GM19468 (cell line): ENCODE data around the gene ABCC12.

Experiments
- ATAC-seq: cut with Tn5 transposase; IDR thresholded peaks from one replicate; pipeline ENCODE4 v1.9.1; 2021; ENCODE audit warnings: mild to moderate bottlenecking, moderate library complexity, moderate number of reproducible peaks; ENCODE audit not compliant: unreplicated experiment; ENCODE audit errors: extremely low read depth

The ABCC12 gene

DNA sequence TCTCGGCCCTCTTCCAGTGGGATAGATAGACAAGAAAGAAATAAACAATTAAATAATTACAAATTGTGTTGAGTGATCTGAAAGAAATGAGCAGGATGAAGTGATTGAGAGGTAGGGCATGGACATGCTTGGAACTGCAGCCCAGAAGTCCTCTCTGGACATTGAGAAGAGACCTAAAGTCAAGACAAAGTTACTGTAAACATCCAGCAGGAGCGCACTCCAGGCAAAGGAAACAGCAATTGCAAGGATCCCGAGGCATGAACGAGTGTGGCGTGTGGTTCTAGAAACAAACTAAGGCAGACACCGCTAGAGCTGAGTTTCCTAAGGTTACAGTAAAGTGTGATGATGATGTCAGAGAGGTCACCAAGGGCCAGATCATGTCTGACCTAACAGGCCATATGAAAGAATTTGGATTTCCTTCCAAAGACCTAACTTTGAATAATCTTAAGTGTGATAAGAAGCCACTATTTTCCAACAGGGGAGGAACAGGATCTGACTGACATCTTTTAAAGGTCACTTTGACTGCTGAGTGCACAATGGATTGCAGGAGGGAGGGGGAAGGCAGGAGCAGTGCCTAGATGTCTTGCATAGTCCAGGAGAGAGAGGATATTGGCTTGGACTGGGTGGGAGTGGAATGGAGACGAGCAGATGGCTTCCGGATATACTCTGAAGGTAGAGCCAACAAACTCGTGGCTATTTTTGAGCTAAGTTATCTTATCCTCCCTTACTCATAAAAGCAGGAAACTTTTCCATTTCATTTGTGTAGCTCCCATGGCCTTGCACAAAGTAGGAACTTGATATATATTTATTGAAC lies 19.0 kb downstream of the ABCC12 start:
- no peak for ATAC-seq

DNA sequence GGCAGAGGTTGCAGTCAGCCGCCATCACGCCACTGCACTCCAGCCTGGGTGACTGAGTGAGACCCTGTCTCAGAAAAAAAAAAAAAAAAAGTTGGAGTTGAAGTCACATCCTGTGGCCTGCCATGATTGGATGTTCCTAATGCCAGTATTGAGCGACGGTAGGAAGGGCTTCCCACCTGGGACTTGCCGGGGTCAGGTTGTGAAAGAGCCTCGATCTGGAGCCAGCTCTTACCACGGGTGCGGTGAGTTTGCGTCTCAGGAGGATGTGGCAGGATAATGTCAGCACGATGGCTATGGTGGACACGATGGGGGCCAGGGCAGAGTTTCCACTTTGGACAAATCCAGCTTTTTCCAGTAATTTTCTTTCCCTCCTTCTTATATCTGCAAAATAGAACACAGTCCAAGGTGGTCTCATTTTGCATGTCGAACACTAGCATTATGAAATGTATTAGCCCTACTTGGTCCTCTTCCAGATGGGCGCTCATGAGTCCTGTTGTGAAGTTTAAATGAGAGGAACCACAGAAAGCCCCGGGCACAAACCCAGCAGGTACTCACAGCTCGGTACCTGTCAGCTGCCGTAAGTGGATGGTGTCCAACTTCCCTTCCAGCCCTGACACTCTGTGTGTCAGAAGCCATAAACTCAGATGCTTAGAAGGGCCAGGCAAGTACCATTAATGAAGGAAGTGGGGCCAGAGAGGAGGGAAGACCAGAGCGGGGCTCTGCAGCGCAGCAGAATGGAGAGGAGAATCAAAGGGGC lies 22.2 kb downstream of the ABCC12 start:
- no peak for ATAC-seq

DNA sequence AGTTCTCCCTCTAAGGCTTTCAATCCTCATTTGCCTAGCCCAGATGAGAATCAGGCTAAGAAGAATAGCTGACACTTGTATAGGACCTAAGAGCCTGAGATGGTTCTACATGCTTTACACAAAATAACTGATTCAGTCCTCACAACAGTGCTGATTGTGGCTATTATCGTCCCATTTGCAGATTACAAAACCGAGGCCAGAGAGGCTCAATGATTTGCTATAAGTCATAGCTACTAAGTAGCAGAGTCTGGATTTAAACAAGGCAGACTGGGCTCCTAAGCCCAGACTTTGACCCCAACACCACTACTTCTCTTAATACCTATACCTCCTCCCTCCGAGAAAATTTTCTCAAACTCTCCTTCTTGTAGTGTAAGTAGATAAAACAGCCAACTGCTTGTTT lies 23.1 kb downstream of the ABCC12 start:
- ATAC-seq, result no peak

DNA sequence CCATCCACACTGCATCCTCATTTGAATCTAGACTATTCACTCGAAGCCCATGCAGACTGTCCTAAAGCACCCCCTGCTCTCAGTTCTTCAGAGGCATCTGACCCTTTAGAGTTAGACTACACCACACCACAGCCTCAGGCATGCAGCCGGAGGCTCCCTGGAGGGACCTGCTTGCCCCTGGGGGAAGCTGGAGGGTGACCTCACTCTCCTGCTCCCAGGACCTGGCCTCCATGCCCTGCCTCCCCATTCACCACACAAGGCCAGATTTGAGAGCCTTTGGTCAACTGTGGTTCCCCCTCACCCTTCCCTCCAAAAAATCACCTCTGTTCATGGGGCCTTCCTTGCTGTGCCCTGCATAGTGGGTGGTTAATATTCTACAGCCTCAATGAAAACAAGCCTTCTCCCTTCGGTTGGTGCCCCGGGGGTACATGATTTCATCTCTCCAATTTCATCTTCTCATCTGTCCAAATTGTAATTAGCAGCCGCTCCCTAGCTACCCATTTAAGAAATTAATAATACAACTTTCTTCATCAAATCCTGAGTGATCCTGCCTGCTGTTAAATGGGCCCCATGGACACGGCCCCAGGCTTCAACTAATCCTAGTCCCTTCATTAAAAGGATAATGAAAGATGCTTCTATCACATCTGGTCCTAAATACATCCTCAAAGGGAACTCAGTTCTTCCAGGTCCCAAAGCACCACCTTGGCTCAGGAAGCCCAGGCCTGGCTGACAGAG lies 24.4 kb downstream of the ABCC12 start:
- no peak for ATAC-seq

DNA sequence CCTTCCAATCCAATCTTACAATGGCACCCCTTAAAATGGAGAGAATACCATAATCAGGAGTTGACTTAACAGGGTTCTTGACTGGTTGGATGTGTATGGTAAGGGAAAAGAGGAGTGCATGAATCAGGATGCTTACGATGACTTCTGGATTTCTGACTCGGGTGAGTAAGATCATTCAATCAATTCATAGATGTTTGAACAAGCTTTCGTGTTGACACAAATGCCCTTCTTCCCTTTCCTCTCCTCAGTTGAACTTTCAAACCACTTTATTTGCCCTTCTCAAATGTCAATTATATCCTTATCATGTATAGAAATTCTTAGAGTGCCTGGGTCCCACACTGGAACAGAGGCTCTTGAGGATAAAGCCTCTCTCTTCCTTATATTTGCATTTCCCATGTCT lies 25.9 kb downstream of the ABCC12 start:
- ATAC-seq, result no peak

DNA sequence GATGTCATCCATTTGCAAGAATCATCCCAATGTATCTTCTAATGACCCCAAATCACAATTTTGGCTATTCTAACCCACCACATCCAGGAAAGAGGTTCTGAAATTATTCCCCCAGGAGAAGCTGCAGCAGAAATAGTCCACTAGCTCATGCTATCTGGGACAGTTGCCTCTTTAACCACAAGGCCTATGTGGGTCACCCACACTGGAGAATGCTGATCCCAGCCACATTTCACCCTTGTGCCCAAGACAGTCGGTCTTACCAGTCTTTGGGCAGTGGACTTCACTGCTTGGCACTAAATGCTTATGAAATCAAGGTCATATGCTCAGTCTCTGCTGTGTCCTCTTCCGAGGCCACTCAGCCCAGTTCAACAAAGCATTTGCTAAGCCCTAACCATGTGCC lies 27.0 kb downstream of the ABCC12 start:
- no peak for ATAC-seq

DNA sequence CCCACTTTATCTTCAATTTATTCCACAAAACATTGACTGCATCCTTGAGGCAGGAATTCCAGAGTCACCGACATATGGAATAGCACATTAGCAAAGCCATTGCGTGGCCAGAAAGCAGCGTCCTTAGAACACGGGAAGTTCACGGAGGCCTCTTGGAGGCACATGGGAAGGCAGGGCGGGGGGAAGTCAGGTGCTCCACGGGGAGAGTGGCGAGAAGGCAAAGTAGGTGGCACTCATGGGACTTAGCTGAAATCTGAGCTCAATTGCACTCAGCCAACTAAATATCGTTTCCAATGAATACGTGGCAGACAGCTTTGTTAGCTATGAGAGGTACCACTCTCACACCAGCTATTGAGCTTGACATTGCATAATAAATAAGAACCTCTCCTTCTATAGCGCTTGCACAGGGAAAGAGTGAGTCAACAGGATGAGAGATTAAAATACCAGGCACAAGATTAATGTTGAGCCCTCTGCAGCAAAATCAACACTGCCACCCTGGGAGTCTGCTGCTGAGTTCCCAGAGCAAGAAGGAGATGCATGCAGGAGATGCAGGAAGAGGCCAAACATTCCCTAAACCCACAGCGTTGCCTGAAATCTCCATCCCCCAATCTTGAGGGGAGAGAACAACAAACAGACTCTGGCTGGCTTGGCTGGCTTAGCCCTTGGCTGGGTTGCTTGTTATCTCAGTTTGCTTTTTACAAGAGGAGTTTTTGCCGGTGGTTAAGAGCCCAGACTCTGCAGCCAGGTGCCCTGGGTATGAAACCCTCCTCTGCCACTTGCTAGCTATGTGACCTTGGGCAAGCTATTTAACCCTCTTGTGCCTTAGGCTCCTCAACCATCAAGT lies 28.8 kb downstream of the ABCC12 start:
- ATAC-seq, result no peak

DNA sequence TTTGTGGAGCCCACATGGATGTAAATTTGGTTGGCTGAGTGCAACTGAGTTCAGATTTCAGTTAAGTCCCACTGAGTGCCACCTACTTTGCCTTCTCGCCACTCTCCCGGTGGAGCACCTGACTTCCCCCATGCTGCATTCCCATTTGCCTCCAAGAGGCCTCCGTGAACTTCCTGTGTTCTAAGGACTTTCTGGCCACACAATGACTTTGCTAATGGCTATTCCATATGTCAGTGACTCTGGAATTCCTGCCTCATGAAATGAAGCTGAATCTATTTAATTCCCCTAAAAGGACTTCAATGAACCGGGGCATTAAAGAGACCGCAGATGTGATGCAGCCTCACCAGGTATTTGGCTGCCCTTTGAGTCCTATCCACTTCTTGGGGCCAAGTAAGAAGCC lies 29.9 kb downstream of the ABCC12 start:
- no peak for ATAC-seq

DNA sequence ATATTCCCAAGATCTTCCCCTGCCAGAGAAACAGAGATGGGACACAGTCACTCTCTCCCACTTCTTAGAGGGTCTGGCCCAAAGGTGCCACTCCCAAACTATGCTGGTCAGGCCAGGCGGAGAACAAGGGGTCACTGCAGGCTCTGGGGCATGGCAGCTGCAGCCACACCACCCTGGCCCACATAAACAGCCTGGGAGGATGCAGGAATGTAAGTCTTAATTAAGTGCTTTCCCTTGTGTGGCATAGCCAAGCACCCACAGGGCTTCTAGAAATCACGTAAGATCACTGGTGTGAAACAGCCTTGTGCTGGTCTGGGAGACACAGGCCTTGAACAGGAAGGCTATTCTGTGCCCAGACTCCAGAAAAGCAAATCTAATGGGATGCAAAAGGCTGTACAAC lies 31.5 kb downstream of the ABCC12 start:
- ATAC-seq, result no peak

DNA sequence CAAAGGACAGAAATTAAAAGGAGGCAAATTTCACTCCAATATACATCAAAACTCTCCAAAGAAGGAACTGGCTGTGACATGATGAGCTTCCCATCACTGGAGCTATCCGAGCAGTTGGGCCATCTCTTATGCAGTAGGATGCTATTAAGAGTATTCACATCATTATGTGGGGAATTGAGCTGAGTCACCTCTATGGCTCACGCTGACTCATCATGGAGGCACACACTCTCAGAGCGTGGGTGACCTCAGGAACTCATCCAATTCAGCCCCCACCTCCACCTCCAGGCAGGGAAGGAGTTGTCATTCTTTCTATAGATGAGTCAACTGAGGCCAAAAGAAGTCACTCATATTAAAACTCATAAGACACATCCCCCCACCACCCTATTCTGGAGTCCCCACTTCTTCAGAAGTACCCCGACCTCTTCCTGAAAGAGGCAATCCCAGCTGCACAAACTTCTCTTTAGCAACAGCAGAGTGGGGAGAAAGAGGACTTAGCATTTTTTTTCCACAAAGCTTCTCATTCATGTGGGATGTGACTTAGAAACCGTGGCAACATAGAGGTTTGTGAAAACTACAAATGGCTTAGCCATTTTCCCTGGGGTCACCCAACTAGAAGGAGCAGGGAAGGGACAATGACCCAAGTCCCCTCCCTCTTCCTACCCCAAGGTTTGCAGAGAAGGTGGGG lies 32.5 kb downstream of the ABCC12 start:
- ATAC-seq, result no peak

DNA sequence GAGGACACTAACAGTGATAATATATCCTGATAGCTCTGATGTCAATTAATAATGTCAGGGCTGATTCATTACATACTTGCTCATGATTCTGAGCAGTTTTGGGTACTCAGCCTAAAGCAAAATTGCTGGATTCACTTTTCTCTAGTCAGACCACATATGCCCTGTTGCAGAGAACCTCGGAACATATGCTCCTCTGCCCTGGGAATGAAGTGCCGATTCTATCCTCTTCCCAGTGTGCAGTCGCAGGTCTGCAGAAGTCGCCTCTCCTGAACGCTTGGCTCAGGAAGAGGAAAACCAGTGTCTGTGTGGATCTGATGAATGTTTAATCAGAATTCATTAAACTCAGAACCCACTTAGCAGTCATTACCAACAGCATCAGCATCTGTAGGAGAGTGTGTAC lies 34.5 kb downstream of the ABCC12 start:
- ATAC-seq, result no peak

DNA sequence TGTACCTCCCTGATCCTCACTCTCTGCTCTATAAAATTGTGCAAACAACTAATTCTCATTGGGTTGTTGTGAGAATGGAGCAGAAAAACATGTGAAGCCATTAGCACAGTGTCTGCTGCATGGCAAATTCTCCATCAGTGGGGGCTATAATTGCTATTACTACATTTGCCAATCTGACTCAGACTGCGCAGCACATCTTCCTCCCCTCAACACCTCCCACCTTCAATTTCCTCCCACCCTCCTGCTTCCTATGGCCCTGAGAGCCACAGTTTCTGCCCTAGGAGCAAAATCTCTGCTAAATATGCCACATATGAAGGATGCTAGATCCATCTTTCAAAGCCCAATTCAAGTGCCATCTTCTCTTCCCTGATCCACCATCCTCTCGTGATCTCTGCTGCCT lies 37.0 kb downstream of the ABCC12 start:
- no peak for ATAC-seq

DNA sequence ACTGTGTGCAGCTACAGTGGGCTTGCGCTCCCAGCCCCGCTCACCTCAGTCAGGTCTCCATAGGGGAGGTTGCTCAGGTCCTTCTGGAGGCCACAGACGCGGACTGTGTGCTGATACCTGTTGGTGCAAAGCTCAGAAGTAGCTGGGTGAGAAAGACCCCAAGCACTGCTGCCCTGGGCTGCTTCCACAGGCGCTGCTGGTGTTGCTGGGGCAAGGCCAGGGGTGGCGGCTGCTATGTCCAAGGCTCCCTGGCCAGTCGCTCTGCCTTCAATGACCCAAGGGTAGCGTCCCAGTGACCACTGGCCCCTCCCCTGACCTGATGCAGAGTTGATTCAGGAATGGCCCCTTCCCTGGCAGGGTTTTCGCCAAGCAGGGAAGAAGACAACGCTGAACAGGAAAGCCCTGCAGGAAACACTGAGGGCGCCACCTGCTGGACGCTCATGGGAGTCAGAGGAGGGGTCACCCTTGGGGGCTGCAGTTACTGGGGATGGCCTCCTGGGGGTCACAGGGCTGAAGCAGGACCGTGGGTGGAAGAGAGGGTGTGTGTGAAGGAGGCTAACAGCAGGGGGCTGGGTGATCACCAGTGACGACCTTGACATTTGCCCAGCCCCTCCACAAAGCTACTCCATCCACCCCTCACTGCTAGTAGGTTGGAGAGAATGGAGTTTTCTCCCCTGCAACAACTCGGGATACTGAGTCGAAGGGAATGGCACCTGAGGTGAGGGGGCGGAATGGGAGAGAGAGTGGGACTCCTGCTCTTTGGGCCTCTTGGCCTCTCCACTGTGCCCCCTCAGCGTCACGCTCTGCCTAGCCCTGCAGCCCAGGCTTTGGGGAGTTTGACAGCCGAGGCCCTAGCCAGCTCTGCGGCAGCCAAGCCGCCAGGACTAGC lies 38.3 kb downstream of the ABCC12 start:
- no peak for ATAC-seq

DNA sequence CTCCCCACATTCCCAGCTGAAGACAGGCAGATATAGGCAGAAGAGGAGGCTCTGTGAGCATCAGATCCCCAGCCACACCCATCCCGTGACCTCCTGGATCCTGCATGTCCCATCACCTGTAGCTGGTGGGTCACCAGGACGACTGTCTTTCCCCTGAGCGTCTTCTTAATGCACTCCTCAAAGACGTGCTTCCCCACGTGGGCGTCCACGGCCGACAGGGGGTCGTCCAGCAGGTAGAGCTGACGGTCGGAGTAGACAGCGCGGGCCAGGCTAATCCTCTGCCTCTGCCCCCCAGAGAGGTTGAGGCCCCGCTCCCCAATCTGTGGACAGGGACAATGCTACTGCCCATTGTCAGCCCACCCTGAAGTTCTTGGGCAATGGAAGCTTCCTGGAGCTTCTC lies 40.5 kb downstream of the ABCC12 start:
- ATAC-seq, result no peak

DNA sequence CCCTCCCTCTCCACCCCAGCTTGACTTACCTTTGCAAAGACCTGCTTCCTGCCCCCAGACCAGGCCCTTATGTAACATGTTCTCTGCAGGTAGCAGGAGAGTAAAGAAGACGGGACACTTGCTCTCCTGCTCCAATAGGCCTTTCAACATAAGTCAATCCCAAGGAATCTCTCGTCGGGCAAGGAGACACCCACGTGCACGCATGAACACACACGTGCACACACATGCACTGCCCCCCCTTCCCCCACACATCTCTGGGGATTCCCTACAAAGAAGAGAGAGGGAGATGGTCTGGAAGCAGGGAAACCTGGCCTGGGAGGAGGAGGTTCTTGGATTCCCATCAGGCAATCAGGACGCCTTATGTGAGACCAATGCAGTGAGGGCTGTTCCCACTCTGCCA lies 41.4 kb downstream of the ABCC12 start:
- no peak for ATAC-seq

DNA sequence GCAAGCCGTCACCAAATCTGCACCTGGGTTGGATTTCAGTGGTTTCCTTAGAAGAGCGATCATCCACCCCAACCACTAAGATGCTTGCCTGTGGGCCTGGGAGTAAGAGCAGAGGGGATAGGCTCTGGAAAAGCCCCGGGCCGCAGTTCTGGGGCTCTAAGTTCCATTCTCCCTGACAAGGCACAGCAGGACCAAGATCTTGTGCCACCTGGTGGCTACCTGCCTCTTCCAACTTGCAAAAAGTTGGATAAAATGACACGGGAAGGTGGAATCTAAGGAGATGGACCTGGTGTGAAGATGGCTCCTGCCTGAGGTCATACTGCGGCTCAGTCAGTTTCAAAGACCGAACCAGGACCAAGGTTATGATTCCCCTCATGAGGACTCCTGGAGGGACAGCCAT lies 42.3 kb downstream of the ABCC12 start:
- no peak for ATAC-seq

DNA sequence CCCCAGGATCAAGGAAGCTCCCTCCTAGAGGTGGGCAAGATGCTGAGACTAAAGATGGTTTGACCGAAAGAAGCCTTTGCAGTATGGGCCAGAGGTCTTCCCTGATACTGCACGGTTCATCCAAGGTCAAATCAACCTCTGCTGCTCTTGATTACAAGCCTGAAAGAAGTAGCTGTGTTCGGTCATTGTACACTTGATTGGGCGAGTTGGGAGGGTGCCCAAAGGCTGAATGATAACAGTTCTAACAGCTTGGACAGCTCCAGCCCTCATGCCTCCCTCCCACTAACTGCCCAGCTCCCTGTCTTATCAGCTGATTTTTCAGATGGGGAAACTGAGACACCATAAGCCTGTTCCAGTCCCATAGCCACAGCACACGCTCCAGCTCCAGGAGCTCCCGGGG lies 42.8 kb downstream of the ABCC12 start:
- no peak for ATAC-seq

DNA sequence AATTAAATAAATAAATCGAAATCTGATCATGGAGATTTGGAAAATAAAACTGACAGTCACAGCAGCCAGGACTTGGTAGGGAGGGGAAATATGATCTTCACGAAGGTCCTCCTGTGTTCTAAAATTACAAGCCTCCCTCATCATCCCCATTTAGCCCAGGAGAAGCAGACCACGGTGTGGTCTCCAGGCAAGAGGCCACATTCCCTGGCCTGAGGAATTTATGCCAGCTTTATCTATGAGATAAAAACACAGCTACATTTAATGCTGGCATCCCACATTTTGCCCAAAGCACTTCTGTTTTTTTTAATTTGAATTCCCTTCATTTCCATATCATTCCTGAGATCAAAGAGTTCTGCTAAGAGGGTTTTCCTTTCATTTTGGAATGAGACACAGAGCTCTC lies 43.2 kb downstream of the ABCC12 start:
- ATAC-seq, result no peak

DNA sequence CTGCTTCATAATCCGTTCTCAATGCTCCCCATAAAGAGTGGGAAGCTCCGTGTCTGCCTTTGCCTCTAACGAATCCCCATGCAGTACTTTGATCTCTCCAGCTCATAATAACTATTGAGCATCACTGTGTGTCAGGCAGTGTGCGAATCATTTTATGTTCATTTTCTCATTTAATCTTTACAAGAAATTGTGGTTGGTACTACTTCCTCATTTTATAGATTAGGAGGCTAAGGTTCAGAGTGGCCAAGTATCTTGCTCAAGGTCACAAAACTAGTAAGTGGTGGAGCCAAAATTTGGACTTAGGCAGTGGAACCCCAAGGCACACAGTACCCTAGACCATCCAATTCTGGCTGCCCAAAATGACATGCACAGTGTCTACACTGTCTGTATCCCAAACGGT lies 44.8 kb downstream of the ABCC12 start:
- ATAC-seq, result no peak
